GM23248 (cell line): ENCODE measurements around the gene HMMR.

Experiments
- EZH2 ChIP-seq: fragments of 200-600 bp; sonication (generic); IDR thresholded peaks from 2 replicates; pipeline ENCODE4 v1.6.1; 2018; ENCODE audit warnings: antibody characterized with exemption, mild to moderate bottlenecking; ENCODE audit not compliant: insufficient read depth, poor library complexity, severe bottlenecking
- EZH2phosphoT487 ChIP-seq: fragments of 200-600 bp; sonication (generic); IDR thresholded peaks from 2 replicates; pipeline ENCODE4 v1.6.1; 2018; ENCODE audit warnings: antibody characterized with exemption, moderate library complexity, mild to moderate bottlenecking, low read depth; ENCODE audit not compliant: insufficient read depth

DNA sequence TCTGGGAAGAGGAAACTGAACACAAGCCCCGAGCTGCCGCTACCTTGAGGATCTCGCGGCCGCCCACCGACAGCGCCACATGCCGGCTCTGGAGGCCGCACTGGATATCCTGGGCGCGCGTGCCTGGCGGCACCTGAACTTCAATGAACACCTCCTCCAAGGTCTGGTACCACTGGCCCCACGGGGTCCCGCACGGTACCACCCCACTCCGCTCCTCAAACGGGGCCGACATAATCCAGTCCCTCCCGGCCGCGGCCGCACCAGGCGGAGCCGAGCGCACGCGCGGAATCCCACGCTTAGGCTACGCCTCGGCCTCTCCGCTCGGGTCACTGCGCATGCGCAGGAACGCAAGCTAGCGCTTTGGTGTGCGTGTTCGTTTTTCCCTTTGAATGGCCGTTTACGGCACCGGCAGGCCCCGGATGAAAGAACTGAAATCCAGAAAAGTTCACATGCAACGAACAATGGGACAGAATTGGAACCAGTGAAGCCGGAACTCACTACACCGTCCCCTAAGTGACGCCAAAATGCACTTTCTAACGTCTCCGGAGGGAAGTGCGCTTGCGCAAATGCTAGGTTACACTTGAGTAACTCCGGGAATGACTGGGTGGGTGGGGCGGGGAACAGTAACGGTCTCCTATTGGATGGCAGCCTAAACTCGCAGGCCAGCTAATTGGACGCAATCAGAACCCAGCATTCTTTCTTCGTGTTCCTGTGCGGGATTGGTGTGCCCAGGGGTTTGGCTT lies 442 bp upstream of the HMMR start, which contains the start of gene NUDCD2:
- TF ChIP-seq EZH2phosphoT487 (no peak), EZH2 (no peak)
